Nephron (organoid): ENCODE measurements around the gene HIVEP2.

Source experiments
- H3K27ac Mint-ChIP-seq, 3 experiments: 2 replicates each; pipeline ENCODE4 v1.8.0; 2020; ENCODE audit warnings: mixed read lengths in 3 of 3, mild to moderate bottlenecking in 2 of 3, moderate library complexity in 1 of 3
- H3K27me3 Mint-ChIP-seq: 2 replicates; pipeline ENCODE4 v1.8.0; 2021; ENCODE audit warnings: low read depth, mild to moderate bottlenecking, moderate library complexity, mixed read lengths
- H3K36me3 Mint-ChIP-seq: 2 replicates; pipeline ENCODE4 v1.8.0; 2020; ENCODE audit warnings: low read depth, mixed read lengths
- H3K4me1 Mint-ChIP-seq: 2 replicates; pipeline ENCODE4 v1.8.0; 2020; ENCODE audit warnings: mixed read lengths
- H3K4me3 Mint-ChIP-seq, 3 experiments: 2 replicates each; pipeline ENCODE4 v1.8.0; 2020; ENCODE audit warnings: mild to moderate bottlenecking in 3 of 3, mixed read lengths in 3 of 3, moderate library complexity in 2 of 3
- H3K9me3 Mint-ChIP-seq: 2 replicates; pipeline ENCODE4 v1.8.0; 2020; ENCODE audit warnings: mixed read lengths
- CTCF ChIP-seq, 3 experiments: fragments of 200-600 bp; sonication (generic); IDR thresholded peaks; one replicate each; pipeline ENCODE4 v1.5.0; 2021; ENCODE audit warnings: antibody characterized with exemption in 3 of 3; ENCODE audit not compliant: unreplicated experiment in 3 of 3

Gene HIVEP2

GRCh38 chr6:142913511-142914047 lies 31.4 kb downstream of the HIVEP2 start:
- Mint-ChIP-seq H3K36me3 (peaks cover 5% of the 10 kb centered on the region), H3K27ac (no peak overlapping the region), H3K27me3 (no peaks in the 10 kb centered on the region), H3K4me3 (no peak overlapping the region), H3K4me1 (no peaks in the 10 kb centered on the region), H3K9me3 (no peaks in the 10 kb centered on the region)
- TF ChIP-seq CTCF (IDR thresholded peaks at IDR 0.05; ENCODE audit: unreplicated experiment in 3 of 3), result no peak

GRCh38 chr6:142913036-142913510 lies 31.9 kb downstream of the HIVEP2 start:
- H3K27me3 Mint-ChIP-seq, result no peaks in the 10 kb centered on the region
- no peaks in the 10 kb centered on the region for H3K9me3 Mint-ChIP-seq
- TF ChIP-seq CTCF (IDR thresholded peaks at IDR 0.05; ENCODE audit: unreplicated experiment in 3 of 3), result no peak
- no peak overlapping the region for H3K4me3 Mint-ChIP-seq
- H3K27ac Mint-ChIP-seq, result no peak overlapping the region
- peaks cover 2% of the 10 kb centered on the region for H3K4me1 Mint-ChIP-seq
- peaks cover 5% of the 10 kb centered on the region for H3K36me3 Mint-ChIP-seq

GRCh38 chr6:142912125-142912524 lies 32.9 kb downstream of the HIVEP2 start:
- Mint-ChIP-seq H3K27ac (no peak overlapping the region), H3K36me3 (peaks cover 5% of the 10 kb centered on the region), H3K4me1 (peaks cover 12% of the 10 kb centered on the region), H3K27me3 (no peaks in the 10 kb centered on the region), H3K9me3 (no peaks in the 10 kb centered on the region), H3K4me3 (no peak overlapping the region)
- no peak for TF ChIP-seq CTCF (IDR thresholded peaks at IDR 0.05; ENCODE audit: unreplicated experiment in 3 of 3)

- Mint-ChIP-seq H3K36me3 (peaks cover 5% of the 10 kb centered on the region), H3K9me3 (no peaks in the 10 kb centered on the region), H3K4me1 (peaks cover 15% of the 10 kb centered on the region), H3K27ac (no peak overlapping the region), H3K4me3 (no peak overlapping the region), H3K27me3 (no peaks in the 10 kb centered on the region)
- no peak for TF ChIP-seq CTCF (IDR thresholded peaks at IDR 0.05; ENCODE audit: unreplicated experiment in 3 of 3)
These were observed 33.5 kb downstream of the HIVEP2 start for GRCh38 chr6:142911430-142911829.

GRCh38 chr6:142909686-142910085 lies 35.3 kb downstream of the HIVEP2 start:
- no peak for TF ChIP-seq CTCF (IDR thresholded peaks at IDR 0.05; ENCODE audit: unreplicated experiment in 3 of 3)
- H3K27ac Mint-ChIP-seq, result no peak overlapping the region
- peaks cover 15% of the 10 kb centered on the region for H3K4me1 Mint-ChIP-seq
- no peaks in the 10 kb centered on the region for H3K27me3 Mint-ChIP-seq
- H3K36me3 Mint-ChIP-seq, result peaks cover 5% of the 10 kb centered on the region
- no peak overlapping the region for H3K4me3 Mint-ChIP-seq
- H3K9me3 Mint-ChIP-seq, result no peaks in the 10 kb centered on the region

- TF ChIP-seq CTCF (IDR thresholded peaks at IDR 0.05; ENCODE audit: unreplicated experiment in 3 of 3), result no peak
- Mint-ChIP-seq H3K27ac (peak overlapping the region in 1 of 3 experiments; percentile 63), H3K9me3 (no peaks in the 10 kb centered on the region), H3K4me3 (no peak overlapping the region), H3K4me1 (peaks cover 15% of the 10 kb centered on the region), H3K36me3 (peaks cover 5% of the 10 kb centered on the region), H3K27me3 (no peaks in the 10 kb centered on the region)
These were observed 36.7 kb downstream of the HIVEP2 start for GRCh38 chr6:142908235-142908634.
